ENCODE results near the gene BTG2.

GRCh38 chr1:203286161-203286984, 18.9 kb upstream of the BTG2 start:
- TF ChIP-seq CTCF (IDR thresholded peaks at IDR 0.05) (peak in 1 of 6 experiments; percentile 7), POLR2A (IDR thresholded peaks at IDR 0.05) (peak in 1 of 2 donors; percentile 63)
